ENCODE measurements around the gene ALG9.

ALG9 gene

GRCh38 chr11:111814106-111814505 is 57.3 kb downstream of the ALG9 start:
- Histone ChIP-seq H3K9ac (ENCODE audit: low read depth, low read length, poor library complexity, severe bottlenecking) (no peak overlapping the region), H2AFZ (ENCODE audit: low read length) (no peak overlapping the region), H3K4me2 (ENCODE audit: low read depth, low read length, poor library complexity, severe bottlenecking) (no peak overlapping the region), H3K36me3 (ENCODE audit: insufficient read depth, low read length) (peaks cover 18% of the 10 kb centered on the region; the same call in 1 of the 2 replicates), H3K4me1 (ENCODE audit: insufficient read depth, low read length, poor library complexity, severe bottlenecking) (peaks cover 13% of the 10 kb centered on the region), H3K9me3 (ENCODE audit: insufficient read depth, low read depth, low read length) (no peaks in the 10 kb centered on the region), H3K79me2 (ENCODE audit: insufficient read depth, low read length) (no peaks in the 10 kb centered on the region), H4K20me1 (ENCODE audit: insufficient read depth, low read length, poor library complexity, severe bottlenecking) (no peaks in the 10 kb centered on the region), H3K27me3 (ENCODE audit: insufficient read depth, low read length, poor library complexity, severe bottlenecking) (no peaks in the 10 kb centered on the region), H3K9me2 (replicated peaks; ENCODE audit: low read depth, low read length) (no peaks in the 10 kb centered on the region), H3K4me3 (ENCODE audit: low read length, poor library complexity, severe bottlenecking) (no peak overlapping the region), H3F3A (ENCODE audit: low read depth) (no peaks in the 10 kb centered on the region)
- TF ChIP-seq EZH2phosphoT487 (IDR thresholded peaks at IDR 0.05; ENCODE audit: borderline replicate concordance) (no peak), CTCF (conservative IDR thresholded peaks at IDR 0.05; ENCODE audit: low read length) (no peak)

- Histone ChIP-seq H3F3A (ENCODE audit: low read depth) (no peaks in the 10 kb centered on the region), H3K27me3 (ENCODE audit: insufficient read depth, low read length, poor library complexity, severe bottlenecking) (no peaks in the 10 kb centered on the region), H3K4me1 (ENCODE audit: insufficient read depth, low read length, poor library complexity, severe bottlenecking) (peaks cover 10% of the 10 kb centered on the region), H3K4me3 (ENCODE audit: low read length, poor library complexity, severe bottlenecking) (no peak overlapping the region), H3K4me2 (ENCODE audit: low read depth, low read length, poor library complexity, severe bottlenecking) (no peak overlapping the region), H3K9ac (ENCODE audit: low read depth, low read length, poor library complexity, severe bottlenecking) (no peak overlapping the region), H3K9me2 (replicated peaks; ENCODE audit: low read depth, low read length) (no peaks in the 10 kb centered on the region), H3K9me3 (ENCODE audit: insufficient read depth, low read depth, low read length) (no peaks in the 10 kb centered on the region), H3K36me3 (ENCODE audit: insufficient read depth, low read length) (peaks cover 35% of the 10 kb centered on the region; the same call in 1 of the 2 replicates), H3K79me2 (ENCODE audit: insufficient read depth, low read length) (no peaks in the 10 kb centered on the region), H2AFZ (ENCODE audit: low read length) (no peak overlapping the region), H4K20me1 (ENCODE audit: insufficient read depth, low read length, poor library complexity, severe bottlenecking) (no peaks in the 10 kb centered on the region)
- no peak for TF ChIP-seq CTCF (conservative IDR thresholded peaks at IDR 0.05; ENCODE audit: low read length)
- TF ChIP-seq EZH2phosphoT487 (IDR thresholded peaks at IDR 0.05; ENCODE audit: borderline replicate concordance): no peak
Measured at GRCh38 chr11:111812211-111812610, 59.2 kb downstream of the ALG9 start.

- Histone ChIP-seq H3K36me3 (ENCODE audit: insufficient read depth, low read length) (peaks cover 37% of the 10 kb centered on the region; the same call in 1 of the 2 replicates), H3K4me3 (ENCODE audit: low read length, poor library complexity, severe bottlenecking) (no peak overlapping the region), H3K79me2 (ENCODE audit: insufficient read depth, low read length) (no peaks in the 10 kb centered on the region), H3K9me2 (replicated peaks; ENCODE audit: low read depth, low read length) (no peaks in the 10 kb centered on the region), H3F3A (ENCODE audit: low read depth) (no peaks in the 10 kb centered on the region), H2AFZ (ENCODE audit: low read length) (no peak overlapping the region), H3K4me2 (ENCODE audit: low read depth, low read length, poor library complexity, severe bottlenecking) (no peak overlapping the region), H4K20me1 (ENCODE audit: insufficient read depth, low read length, poor library complexity, severe bottlenecking) (no peaks in the 10 kb centered on the region), H3K9ac (ENCODE audit: low read depth, low read length, poor library complexity, severe bottlenecking) (no peak overlapping the region), H3K4me1 (ENCODE audit: insufficient read depth, low read length, poor library complexity, severe bottlenecking) (peaks cover 10% of the 10 kb centered on the region), H3K27me3 (ENCODE audit: insufficient read depth, low read length, poor library complexity, severe bottlenecking) (no peaks in the 10 kb centered on the region), H3K9me3 (ENCODE audit: insufficient read depth, low read depth, low read length) (no peaks in the 10 kb centered on the region)
- TF ChIP-seq EZH2phosphoT487 (IDR thresholded peaks at IDR 0.05; ENCODE audit: borderline replicate concordance) (no peak), CTCF (conservative IDR thresholded peaks at IDR 0.05; ENCODE audit: low read length) (no peak)
Measured at GRCh38 chr11:111811445-111811844, 59.9 kb downstream of the ALG9 start.
